ENCODE data around the gene LRRC75B.
"Not testable (repeated sequence)": the region's sequence is repeated elsewhere in the genome, so short reads cannot be mapped to it uniquely, and the experiment has no call there.

LRRC75B gene

DNA sequence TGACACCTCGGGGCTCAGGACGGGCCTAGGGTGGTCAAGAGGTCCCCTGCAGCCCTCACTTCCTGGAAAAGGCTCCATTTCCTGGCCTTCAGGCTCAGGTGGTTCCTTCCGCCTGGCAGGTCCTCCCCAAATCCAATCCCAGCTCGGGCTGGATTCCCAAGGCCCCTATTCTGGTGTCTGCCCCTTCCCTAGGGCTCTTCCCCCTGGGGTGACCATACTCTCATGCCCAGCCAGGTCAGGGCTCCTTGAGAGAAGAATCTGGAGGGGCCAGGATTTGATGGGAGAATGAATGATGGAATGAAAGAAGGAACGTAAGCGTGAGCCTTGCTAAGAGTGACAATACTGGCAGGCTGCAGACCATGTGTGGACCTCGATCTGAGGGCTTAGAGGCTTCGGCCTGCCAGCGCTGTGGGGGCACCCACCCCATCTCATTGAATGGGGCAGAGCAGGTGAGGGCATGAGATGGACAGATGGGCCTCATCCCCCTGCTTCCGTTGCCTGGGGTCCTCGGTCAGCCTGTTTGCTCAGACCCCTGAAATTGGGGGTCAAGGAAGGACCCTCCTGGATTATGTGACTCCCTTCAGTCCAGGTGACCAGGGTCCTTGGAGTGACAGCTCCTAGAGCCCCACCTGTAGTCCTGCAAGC is 9.4 kb upstream of the LRRC75B start:
- not testable (repeated sequence) for DNase-seq

DNA sequence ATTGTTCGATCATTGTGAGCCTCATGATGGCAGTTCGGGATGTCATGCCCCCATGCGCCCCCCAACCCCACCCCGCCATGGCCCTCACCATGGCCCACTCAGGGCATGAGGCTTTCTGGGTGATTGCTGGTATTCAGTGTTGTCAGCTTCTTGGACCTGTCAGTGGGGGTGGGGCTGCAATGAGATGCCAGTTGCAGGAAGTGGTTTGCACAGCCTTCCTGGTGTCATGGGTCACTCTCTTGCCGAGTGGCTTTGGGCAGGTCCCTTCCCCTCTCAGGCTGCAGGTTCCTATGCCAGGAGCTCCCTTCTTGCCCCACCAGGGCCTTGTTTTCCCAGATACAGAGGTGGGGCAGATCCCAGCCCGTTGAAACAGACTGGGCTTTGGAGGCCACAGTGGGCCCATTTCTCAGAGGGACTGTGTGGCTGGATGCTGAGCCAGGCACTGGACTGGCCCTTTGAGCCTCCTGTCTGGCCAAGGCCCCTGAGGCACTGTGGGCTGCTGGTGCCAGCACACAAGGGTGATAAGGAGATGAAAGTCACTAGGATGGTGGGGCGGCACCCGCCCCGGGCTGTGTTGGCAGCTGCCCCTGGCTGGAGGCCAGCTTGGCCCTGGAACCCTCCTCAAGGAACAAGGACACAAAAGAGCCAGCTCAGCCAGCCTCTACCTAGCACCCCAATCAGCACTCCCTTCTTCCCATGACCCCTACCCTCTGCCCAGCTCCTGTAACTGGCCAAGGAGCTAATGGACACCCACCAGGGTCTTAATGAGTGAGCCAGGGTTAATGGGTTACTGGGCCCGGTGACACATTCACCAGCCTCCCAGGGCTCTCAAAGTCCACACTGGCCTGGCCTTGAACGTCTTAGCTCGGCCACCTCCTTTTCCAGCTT is 8.6 kb upstream of the LRRC75B start:
- DNase-seq = no peak

DNA sequence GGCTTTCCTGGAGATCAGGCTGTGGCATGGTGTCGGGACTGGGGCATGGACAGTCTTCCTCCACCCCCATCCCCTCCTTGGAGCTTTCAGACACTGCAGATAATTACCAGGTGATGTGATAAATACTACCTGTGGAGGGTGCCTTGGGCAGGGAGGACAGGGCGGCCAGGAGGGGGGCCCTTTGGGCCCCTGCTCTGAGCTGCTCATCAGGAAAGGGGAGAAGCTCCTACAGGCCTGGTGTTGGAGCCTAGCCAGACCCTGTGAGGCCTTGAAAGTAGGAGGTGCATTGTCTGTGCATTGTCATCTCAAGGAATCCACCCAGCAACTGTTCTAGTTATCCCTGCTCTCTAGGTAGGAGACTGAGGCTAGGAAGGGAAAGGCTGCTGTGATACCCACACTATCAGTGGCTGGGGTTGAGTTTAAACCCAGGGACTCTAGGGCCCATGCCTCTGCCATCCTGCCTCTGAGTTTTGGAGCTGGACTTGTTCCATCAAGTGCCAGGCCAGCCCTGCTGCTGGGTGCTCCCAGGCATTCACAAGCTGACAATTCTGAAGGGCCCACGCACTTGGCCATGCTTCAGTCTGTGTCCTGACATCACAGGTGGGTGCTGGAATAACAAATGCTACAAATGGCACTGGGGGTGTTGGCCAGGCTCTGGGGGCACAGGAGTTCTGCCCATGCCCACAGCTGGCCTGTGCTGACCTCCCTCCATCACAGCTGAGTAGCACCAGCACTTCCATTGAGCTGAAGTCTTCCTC is 7.3 kb upstream of the LRRC75B start:
- not testable (repeated sequence) for DNase-seq

DNA sequence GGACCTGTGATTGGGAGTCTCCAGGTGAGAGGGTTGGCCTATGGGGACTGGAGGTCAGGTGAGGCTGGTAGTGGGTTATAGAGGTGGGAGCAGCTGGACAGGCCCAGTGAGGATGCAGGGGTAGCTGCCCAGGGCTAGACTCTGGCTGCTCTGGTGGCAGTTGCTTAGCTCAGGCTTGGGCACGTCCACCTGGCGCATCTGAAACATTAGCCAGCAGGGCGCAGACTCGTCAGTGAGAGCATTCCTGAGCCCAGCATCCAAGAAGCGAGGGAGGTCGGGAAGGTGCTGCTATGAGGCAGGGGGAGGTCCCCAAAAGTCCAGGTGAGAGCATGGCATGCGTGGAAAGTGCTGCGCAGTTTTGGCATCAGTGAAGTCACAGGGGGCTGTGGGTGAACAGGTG is 6.6 kb upstream of the LRRC75B start:
- DNase-seq = no peak

DNA sequence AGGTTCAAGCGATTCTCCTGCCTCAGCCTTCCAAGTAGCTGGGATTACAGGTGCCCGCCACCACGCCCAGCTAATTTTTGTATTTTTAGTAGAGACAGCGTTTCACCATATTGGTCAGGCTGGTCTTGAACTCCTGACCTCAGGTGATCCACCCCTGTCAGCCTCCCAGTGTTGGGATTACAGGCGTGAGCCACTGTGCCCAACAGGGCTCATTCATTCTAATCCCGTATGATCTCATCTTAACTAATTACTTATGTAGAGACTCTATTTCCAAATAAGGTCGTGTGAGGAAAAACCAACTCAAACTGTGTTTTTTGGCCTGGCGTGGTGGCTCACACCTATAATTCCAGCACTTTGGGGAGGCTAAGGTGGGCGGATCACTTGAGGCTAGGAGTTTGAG is 4.2 kb upstream of the LRRC75B start:
- not testable (repeated sequence) for DNase-seq

DNA sequence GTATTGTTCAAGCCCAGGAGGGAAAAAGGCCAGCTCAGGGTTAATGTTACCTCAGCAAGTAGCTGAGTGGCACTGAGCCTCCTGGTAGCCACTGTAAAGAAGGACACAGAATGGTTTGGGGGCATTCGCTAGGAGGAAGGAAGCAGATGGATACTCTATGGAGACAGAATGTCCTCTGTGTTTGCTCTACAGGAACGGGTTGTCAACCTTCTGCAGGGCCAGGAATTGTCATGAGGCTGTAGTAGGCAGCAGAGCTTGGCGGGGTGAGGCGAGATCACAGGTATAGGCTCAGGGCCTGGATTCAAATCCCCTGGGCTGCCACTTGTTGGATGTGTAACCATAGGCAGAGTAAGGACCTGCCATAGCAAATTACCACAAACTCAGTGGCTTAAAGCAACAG is 3.0 kb upstream of the LRRC75B start:
- DNase-seq = no peak

DNA sequence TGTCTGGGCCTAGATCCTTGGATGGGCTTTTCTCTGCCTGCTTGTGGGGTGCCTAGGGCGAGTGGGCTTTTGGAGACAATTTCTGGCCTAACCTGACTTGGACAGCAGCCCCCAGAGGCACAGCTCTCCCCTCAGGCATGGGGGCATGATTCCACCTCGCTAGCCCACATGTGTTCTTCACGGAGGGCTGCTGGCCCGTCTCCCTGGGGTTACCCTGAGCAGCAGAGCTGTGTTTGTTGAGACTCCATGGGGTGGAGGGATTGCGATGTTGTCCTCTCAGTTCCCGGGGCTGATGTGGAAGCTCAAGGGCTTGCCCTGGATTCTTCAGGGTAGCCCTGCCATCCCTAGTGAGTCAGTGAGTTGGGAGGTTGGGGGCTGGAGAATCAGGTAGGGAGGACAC is 2.4 kb upstream of the LRRC75B start:
- DNase-seq = no peak

DNA sequence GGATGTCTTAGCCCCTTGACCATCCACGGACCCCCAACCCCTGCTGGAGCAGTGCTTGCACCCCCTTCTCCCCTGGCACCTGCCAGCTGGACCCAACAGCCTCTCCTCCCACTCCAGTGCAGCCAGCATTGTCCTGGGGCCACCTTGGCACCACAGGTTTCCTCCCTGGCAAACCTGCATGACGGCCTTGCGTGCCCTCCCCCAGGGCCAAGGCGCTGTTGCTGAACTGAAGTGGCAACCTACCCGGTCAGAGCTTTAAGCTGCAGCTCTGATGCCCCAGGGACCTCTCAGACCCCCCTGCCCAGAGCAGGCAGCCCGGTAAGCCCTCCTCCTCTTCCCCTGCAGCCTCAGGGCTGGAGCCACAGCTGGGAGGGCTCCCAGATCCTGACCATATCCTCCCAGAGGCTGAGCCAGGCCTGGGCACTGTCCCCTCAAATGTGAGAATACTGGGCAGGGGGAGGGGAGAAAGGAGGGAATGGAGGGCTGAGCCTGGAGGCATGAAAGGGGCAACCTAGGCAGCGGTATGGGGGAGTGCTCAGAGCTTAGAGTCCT is 1.8 kb upstream of the LRRC75B start:
- DNase-seq = no peak

DNA sequence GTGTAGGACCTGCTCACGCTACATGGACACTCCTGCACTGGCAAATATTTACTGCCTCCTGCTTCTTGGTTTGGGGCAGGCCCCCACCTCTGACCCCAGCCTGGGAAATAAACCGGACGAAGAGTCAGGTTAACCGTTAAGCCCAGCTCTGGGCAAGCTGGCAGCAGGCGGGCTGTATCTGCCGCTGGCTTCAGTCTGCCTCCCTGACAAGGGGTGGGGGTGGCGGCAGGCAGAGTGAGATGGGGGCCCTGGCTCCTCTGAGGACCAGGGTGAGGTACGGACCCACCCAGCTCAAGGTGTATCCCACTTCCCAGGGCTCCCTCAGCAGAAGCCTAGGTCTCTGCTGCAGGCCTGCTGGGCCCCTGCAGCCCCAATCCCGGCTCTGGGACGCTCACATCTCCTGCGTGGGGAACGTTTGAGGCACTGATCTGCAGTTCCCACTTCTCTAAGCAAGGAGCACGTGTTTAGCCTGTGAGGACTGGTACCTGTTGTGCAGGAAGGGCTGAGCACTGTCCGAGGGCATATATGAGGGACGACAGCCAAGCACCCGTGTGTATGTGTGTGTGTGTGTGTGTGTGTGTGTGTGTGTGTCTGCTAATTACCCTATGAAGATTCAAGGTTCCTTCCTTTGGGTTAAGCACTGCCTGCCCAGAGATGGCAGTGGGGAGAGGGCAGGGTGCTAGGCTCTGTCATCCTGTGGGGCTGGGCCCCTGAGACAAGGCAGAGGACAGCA is 1.1 kb upstream of the LRRC75B start:
- no peak for DNase-seq

DNA sequence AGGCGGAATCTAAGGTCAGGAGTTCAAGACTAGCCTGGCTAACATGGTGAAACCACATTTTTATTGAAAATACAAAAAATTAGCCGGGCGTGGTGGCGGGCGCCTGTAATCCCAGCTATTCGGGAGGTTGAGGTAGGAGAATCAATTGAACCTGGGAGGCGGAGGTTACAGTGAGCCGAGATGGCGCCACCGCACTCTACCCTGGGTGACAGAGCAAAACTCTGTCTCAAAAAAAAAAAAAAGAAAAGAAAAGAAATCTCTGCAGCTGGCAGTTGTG is 624 bp upstream of the LRRC75B start:
- DNase-seq = not testable (repeated sequence)

DNA sequence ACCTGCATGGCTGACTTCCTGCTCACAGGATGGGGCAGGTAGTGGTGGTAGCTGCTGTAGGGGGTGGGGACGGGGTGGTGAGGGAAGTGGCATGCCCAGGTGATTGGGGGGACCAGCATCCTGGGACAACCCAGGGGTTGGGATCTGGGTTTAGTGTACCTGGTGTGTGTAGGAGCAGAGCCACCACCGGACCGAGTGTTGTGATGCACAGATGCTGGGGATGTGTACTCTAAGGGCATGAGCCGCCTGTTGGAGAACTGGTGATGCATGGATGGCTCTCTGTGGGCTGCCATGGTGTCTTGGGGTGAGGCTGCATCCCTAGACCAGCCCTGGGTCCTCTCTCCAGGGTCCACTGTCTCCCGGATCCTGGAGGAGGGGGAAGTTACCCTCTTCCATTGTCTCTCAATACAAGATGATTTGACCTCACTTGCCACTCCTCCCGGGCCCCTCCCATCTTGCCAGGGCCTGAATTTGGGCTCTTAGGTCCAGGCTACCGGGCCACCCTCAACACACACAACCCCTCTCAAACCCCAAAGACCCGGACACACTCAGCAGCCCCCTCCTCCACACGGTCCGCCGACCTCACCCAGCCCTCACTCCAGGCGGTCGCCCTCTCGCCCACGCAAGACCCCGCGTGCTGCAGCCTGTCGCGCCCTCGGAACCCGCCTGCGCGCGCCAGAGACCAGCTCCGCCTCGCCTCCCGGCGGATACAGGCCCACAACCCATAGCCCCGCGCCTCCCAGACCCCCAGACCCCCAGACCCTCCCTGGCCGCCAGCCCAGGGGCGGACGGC is 619 bp downstream of the LRRC75B start:
- DNase-seq = no peak

DNA sequence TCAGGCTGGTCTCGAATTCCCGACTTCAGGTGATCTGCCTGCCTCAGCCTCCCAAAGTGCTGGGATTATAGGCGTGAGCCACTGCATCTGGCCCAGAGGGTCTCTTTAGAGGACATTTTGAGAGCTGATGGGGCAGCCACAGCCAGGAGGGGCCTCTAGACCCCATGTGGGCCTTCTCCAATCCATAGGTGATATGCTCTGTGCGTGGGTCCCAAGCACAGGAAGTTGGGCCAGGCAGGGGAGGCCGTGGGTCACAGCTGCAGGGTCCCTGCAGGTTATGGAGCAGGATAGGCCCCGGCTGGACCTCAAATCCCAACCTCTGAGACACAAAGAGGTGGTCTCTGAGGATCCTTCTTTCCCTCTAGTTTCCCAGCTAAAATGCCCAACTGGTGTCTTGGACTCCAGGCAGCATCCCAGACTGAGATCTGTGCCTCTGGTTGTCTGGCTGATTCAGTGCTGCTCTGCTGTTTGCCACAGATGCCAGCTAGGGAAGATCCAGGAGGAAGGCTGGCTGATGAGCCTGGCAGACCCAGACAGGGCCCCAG is 1.5 kb downstream of the LRRC75B start:
- no peak for DNase-seq

DNA sequence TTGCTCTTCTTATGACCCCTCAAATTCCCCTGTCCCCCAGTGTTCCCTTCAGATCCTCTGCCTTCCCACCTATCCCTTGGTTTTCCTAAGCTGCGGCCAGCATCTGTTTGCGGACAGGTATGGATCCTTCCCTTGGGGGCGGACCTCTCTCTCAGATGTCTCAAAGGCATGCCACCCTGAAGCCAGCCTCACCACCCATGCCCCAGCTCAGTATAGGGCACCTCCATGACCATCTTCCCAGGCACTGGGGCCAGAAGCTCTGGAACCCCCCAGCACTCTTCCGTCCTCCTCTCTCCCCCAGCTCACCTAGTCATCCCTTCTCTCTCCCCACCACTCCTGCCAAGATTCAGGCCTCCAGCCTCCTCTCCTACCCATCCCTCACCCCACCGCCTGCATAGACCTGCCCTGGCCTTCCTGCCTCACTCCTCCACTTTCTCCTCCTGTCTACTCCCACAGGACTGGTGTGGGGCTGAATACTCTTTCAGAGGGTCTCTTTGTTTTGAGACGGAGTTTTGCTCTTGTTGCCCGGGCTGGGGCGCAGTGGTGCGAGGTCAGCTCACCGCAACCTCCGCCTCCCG is 2.2 kb downstream of the LRRC75B start:
- DNase-seq = no peak

DNA sequence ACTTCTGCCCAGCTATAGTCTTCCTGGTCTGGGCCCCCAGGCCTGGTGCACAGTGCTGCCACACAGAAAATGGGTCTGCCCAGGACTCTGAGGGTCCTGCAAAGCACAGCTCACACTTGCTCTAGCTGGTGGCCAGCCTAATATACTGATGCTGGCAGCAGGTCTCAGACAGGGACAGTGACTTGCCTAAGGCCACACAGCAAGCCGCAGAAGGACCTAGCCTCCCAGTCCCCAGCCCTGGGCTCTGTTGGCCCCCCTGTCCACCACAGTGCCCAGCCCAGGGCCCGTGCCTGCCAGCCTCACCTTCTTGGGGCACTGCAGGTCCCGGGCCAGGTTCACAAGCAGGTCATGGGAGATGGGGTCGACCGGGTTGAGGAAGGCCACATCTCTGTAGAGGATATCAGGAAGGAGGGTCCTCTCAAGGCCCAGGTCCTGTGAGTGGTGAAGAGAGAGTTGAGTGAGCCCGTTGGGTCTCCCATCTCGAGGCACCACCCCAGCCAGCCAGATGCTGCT is 3.3 kb downstream of the LRRC75B start:
- no peak for DNase-seq

DNA sequence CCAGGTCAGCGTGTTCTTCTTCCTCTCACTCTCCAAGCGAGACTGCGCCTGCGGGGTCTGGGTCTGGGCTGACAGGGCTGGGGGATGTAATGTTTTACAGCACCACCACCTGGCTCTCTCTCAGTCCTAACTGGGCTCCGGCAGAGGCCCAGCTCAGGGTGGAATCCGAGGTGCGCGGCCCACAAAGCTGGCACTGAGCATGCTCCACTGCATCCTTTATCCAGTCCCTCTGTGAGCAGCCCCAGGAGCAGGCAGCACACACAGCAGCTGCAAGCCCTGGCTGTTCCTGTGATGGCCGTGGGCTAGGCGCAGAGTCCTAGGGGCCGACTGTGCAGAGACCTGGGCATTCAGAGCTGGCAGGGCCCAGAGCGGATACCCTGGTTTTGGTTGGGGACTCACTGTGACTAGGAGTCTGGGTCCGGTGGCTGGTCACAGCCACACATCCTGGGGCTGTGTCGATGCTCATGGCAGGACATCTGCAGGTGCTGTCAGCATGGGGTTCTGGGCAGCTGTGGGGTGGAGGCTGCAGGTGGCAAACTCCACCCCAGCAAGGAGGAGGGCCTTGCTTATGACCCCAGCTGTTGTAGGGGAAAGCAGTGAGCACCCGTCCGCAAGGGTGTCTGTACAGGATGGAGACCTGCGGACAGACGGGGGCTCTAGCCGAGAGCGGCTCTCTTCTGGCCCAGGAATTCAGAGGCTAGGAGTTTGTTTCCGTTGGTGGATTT is 4.0 kb downstream of the LRRC75B start:
- DNase-seq = no peak

DNA sequence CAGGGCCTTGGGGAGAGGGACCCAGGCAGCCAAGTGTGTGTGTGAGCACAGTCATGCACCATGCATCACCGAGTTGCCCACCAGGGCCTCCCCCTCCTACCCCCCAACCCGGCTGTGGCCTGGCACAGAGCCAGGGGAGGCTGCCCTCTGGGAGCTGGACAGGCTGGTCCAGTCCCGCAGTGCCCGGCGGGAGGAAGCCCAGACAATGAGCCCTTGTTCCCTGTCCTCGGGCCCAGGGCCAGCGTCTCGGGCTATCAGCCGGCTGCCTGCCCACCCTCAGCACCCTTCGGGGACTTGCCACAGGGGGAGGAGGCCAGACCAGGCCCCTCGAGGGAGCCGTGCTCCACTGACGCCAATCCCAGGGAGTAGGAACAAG is 4.5 kb downstream of the LRRC75B start:
- no peak for DNase-seq

DNA sequence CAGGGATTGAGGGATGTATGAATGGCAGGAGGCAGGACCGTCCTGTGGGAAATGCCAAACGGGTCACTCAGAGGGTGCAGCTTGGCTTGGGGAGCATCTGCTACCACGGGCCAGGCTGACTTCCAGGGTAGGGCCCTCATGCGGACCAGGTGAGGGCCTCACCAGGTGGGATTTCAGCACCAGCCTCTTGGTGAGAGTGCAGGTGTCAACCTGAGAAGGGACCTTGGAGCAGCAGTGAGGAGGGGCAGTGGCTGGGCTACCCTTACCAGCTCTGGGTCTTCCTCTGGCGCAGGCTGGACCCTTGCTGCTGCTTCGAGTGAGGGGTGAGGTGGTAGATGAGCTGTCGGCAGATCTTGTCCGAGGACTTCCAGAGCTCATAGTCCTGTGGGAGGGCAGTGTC is 4.9 kb downstream of the LRRC75B start:
- no peak for DNase-seq

DNA sequence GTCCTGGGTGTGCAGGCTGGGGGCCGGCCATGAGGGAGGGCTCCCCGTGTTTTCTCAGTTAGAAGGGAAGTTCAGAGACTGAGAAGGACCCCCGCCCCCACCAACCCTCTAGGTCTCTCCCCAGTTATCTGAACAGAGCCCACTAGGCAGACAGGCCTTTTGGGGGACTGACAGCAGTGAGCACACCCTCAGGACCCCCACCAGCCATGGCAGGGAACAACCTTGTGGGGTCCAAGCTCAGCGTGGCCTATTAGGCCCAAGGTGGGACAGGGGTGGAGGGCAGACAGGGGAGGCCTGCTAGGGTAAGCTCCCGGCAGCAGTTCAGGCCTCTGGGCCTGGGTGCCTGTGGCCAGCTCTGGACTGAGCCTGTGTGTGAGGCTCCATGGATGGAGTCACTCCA is 5.6 kb downstream of the LRRC75B start:
- DNase-seq = no peak

DNA sequence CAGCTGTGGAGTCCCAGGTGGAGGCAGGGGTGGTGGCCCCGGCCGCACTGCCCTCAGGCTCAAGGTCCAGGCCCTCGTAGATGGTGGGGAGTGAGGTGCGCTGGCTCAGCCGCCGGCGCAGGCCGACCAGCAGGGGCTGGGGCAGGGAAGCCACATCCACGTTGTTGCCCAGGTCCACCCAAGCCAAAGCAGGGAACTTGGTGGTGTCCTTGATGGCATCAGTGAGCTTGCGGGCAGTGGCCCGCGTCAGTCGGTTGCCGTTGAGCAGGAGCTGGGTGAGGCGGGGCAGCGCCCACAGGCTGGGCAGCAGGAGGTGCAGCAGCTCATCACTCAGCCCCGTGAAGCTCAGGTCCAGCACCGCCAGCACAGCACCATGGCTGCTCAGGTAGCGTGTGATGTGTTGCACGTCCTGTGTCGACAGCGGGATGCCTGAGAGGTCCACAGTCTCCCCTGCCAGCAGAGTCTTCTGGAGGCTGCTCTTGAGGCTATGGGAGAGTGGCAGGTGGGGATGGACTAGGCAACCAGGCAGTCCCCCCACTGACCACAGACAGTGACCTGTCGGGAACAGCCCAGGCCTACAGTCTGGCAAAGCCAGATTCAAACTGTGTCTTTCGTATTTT is 6.8 kb downstream of the LRRC75B start:
- DNase-seq = no peak

DNA sequence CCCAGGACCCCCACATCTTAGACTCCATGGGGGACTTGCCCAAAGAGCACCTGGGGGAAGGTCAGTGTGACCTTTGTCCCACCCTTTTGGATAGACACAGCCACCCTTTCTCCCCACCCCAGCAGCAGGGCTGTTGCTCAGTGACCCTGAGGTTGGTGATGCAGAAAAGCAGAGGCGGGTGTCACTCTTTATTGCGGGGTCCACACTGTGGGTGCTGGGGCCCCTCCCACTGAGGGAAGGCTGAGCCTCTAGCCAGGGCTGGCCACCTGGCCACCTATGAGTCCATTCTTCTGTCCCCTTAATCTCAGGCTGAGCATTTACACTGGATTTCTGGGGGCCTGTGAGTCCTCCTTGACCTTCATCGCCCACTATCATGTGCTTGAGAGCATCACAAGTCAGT is 7.4 kb downstream of the LRRC75B start:
- DNase-seq = no peak
